Activated CD4-positive, alpha-beta memory T cell treated with anti-CD3 and anti-CD28 coated beads for 36 hours (primary cell): ENCODE measurements around the gene RPAP3. TPM values are rescaled to one million over a fixed set of nuclear protein-coding genes. Genes with fewer than 3 reads are reported as not detected.

ENCODE experiments used
- CTCF ChIA-PET: fragments of 350-600 bp; sonication (Branson Sonifier 250); formaldehyde crosslinking; loops from one replicate; lab custom pipeline; 2021; ENCODE audit warnings: antibody characterized with exemption, inconsistent platforms; lab: Charles Lee
- POLR2A ChIA-PET: fragments of 350-600 bp; sonication (Branson Sonifier 250); formaldehyde crosslinking; loops from one replicate; lab custom pipeline; 2021; ENCODE audit warnings: antibody characterized with exemption; lab: Charles Lee
- DNase-seq: peaks from one replicate; pipeline ENCODE4 v3.0.0-alpha.2; 2020
- H3K27ac Mint-ChIP-seq: one replicate; pipeline ENCODE4 v1.8.0; 2021; ENCODE audit warnings: mixed read lengths
- H3K27me3 Mint-ChIP-seq: one replicate; pipeline ENCODE4 v1.8.0; 2021; ENCODE audit warnings: mixed read lengths
- H3K36me3 Mint-ChIP-seq: one replicate; pipeline ENCODE4 v1.8.0; 2021; ENCODE audit warnings: mixed read lengths
- H3K4me1 Mint-ChIP-seq: one replicate; pipeline ENCODE4 v1.8.0; 2021; ENCODE audit warnings: low read depth, mixed read lengths
- H3K4me3 Mint-ChIP-seq: one replicate; pipeline ENCODE4 v1.8.0; 2021; ENCODE audit warnings: mild to moderate bottlenecking, mixed read lengths
- H3K9me3 Mint-ChIP-seq: one replicate; pipeline ENCODE4 v1.8.0; 2021; ENCODE audit warnings: mixed read lengths
- intact Hi-C: fragments of 100-400 bp; cut with micrococcal nuclease; formaldehyde crosslinking; loops from one replicate; pipeline ENCODE4 v1.15.1; 2023
- total RNA-seq, 2 experiments: library from RNA; stranded (reverse); gene quantifications; one replicate each; pipeline ENCODE4 v1.2.3, GENCODE V29; 2021

The RPAP3 gene
- total RNA-seq, 2 experiments from 2014 or later = 49.4 to 50.2 TPM

DNA sequence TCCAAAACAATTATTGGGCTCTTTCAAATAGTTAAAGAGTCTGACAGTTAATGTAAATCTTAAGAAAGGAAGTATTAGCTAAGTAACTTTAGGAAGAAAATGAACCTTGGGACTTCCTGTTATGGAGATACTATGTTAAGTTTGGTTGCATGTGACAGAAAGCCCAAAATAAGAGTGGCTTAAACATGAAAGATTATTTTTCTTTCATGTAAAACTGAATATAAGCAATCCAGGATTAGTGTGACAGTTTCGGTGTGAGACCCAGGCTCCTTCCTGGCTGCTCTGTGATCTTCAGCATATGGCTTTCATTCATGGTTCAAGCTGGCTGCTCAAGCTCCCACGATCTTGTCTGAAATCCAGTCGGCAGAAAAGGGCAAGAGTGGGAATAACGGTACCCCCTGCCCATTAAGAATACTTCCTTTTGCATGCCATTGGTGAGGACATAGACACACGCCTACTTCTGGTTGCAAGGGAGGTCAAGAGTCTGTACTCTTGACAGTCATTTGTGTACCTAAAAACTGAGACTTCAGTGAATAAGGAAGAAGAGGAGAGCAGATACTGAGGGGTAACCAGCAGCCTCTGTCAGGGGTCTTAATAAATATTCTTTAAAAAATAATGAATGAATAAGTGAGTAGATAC is 2.2 kb upstream of the RPAP3 start:
- ChIA-PET CTCF (interaction anchor here (0.7 to 2.3 kb wide), 6 partner anchors 9 to 131 kb away, joined by 3 to 19 read pairs (median 3); no protein-coding TSS in a partner anchor), POLR2A (interaction anchor here (1.8 to 2.4 kb wide), 2 partner anchors 105 to 119 kb away, joined by 5 to 10 read pairs; no protein-coding TSS in a partner anchor)
- H3K27ac Mint-ChIP-seq = peak overlapping the region; percentile 56
- no peaks in the 10 kb centered on the region for H3K9me3 Mint-ChIP-seq
- H3K36me3 Mint-ChIP-seq = peaks cover 6% of the 10 kb centered on the region
- DNase-seq = no peak
- no peak overlapping the region for H3K4me3 Mint-ChIP-seq
- no peaks in the 10 kb centered on the region for H3K27me3 Mint-ChIP-seq
- intact Hi-C loops = loop anchor here (2.0 to 10.0 kb wide), 8 partner anchors 47 to 1441 kb away; partner anchors contain the start of genes CCDC184, SLC38A1, SLC38A2 and VDR
- H3K4me1 Mint-ChIP-seq = peaks cover 45% of the 10 kb centered on the region

DNA sequence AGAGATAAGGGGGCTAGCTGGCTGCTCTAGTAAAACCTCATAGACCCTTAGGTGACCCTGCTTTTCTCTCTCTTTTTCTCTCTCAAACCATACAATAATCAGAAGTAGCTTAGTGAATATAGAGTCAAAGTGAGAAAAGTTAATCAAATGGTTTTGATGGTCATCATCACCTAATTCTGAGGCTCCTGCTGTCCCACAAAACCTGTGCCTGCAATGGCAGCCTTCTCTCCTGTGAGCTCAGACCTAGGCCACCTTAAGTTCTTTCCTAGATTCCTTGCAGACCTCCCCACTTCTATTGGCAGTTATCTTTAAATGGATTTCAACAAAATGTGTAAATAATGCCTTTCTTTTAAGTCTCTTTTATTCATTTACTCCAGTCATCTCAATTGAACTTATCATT is 1.5 kb upstream of the RPAP3 start:
- intact Hi-C loops = loop anchor here (2.0 to 10.0 kb wide), 8 partner anchors 47 to 1440 kb away; partner anchors contain the start of genes CCDC184, SLC38A1, SLC38A2 and VDR
- H3K27ac Mint-ChIP-seq = peak overlapping the region; percentile 29
- POLR2A ChIA-PET = interaction anchor here (1.8 to 2.4 kb wide), 2 partner anchors 106 to 120 kb away, joined by 5 to 10 read pairs; no protein-coding TSS in a partner anchor
- DNase-seq = no peak
- H3K27me3 Mint-ChIP-seq = no peaks in the 10 kb centered on the region
- H3K9me3 Mint-ChIP-seq = no peaks in the 10 kb centered on the region
- peaks cover 8% of the 10 kb centered on the region for H3K36me3 Mint-ChIP-seq
- H3K4me1 Mint-ChIP-seq = peaks cover 46% of the 10 kb centered on the region
- CTCF ChIA-PET = interaction anchor here (0.6 to 2.3 kb wide), 7 partner anchors 8 to 514 kb away, joined by 3 to 19 read pairs (median 4); no protein-coding TSS in a partner anchor
- peak overlapping the region; percentile 51 for H3K4me3 Mint-ChIP-seq

DNA sequence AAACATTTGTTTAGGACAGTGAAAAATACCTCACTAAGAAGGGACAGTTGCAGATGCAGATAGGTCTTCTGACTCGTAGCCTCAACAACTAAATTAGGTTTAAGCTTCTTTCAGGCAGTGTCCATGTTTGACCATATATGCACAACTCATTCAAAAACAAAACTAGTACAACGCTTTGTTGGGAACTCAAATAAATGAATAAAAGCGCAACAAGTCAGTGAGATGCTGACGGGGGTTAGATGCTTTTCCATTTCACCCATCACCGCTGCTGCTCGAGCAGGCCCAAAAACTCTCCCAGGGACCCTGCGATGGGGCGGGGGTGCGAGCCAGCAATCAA is 633 bp downstream of the RPAP3 start:
- CTCF ChIA-PET = interaction anchor here (1.4 kb wide), 1 partner anchor 62 kb away, joined by 3 read pairs; no protein-coding TSS in a partner anchor
- Mint-ChIP-seq H3K9me3 (no peaks in the 10 kb centered on the region), H3K27ac (peak overlapping the region; percentile 95), H3K4me3 (peak overlapping the region; percentile 96), H3K27me3 (no peaks in the 10 kb centered on the region), H3K36me3 (peaks cover 13% of the 10 kb centered on the region), H3K4me1 (peaks cover 50% of the 10 kb centered on the region)
- intact Hi-C loops = loop anchor here (5.0 to 10.0 kb wide), 6 partner anchors 53 to 1438 kb away; partner anchors contain the start of genes CCDC184, SLC38A1 and SLC38A2
- DNase-seq = no peak
- POLR2A ChIA-PET = interaction anchor here (1.1 kb wide), 1 partner anchor 102 kb away, joined by 3 read pairs; no protein-coding TSS in a partner anchor

DNA sequence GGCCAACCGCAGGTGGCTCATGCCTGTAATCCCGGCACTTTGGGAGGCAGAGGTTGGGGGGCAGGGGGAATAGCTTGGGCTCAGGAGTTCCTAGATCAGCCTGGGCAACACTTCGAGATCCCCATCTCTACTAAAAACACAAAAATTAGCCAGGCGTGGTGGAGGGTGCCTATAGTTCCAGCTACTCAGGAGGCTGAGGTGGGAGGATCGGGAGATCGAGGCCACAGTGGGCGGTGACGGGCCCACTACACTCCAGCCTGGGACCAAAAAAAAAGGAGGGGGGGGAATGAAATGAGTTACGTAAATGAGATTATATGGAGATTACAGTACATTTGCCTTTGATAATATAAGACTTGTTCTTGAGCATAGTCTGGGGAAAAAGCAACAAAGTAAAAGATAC is 1.1 kb downstream of the RPAP3 start:
- intact Hi-C loops = loop anchor here (5.0 to 10.0 kb wide), 6 partner anchors 52 to 1437 kb away; partner anchors contain the start of genes CCDC184, SLC38A1 and SLC38A2
- no peaks in the 10 kb centered on the region for H3K9me3 Mint-ChIP-seq
- no peak for DNase-seq
- peak overlapping the region; percentile 96 for H3K4me3 Mint-ChIP-seq
- peak overlapping the region; percentile 95 for H3K27ac Mint-ChIP-seq
- ChIA-PET CTCF (interaction anchor here (0.7 kb wide), 1 partner anchor 32 kb away, joined by 3 read pairs; no protein-coding TSS in a partner anchor), POLR2A (interaction anchor here (1.1 kb wide), 1 partner anchor 103 kb away, joined by 3 read pairs; no protein-coding TSS in a partner anchor)
- H3K4me1 Mint-ChIP-seq = peaks cover 49% of the 10 kb centered on the region
- no peaks in the 10 kb centered on the region for H3K27me3 Mint-ChIP-seq
- peaks cover 17% of the 10 kb centered on the region for H3K36me3 Mint-ChIP-seq

DNA sequence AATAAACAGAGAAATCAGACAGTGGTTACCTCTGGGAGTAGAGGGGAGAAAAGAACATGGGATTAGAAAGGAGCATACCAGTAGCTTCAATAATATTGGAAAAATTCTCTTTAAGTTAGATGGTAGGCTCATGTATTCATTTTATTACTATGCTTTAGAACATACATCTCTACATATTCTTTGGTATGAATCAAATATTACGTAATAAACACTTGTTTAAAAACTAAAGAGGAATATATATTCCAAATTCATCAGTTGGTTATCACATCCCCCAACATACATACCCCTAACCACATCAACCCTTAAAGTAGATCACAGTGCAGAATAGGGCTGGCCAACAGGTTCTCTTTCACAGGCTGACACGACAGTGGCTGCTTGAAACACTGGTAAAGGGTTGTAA is 5.6 kb downstream of the RPAP3 start:
- ChIA-PET CTCF (no interaction called here), POLR2A (no interaction called here)
- Mint-ChIP-seq H3K4me1 (peaks cover 23% of the 10 kb centered on the region), H3K27ac (no peak overlapping the region), H3K36me3 (peaks cover 35% of the 10 kb centered on the region), H3K27me3 (no peaks in the 10 kb centered on the region), H3K9me3 (no peaks in the 10 kb centered on the region), H3K4me3 (no peak overlapping the region)
- intact Hi-C loops = loop anchor here (10.0 kb wide), 3 partner anchors 485 to 1325 kb away; partner anchors contain the start of genes CCDC184 and SLC38A2
- no peak for DNase-seq

DNA sequence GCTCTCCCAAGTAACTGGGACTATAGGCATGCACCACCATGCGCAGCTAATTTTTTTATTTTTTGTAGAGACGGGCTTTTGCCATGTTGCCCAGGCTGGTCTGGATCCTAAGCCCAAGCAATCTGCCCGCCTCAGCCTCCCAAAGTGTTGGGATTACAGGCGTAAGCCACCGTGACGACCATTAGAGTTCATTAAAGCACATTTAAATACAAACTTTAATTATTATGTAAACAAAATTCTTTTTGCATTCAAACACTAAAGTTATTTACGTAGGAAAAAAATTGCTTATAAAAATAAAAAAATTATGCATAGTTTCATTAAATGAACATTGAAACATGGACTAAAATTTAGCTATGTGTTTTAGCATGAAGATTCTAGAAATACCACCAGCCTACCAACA is 7.2 kb downstream of the RPAP3 start:
- Mint-ChIP-seq H3K9me3 (no peaks in the 10 kb centered on the region), H3K27ac (no peak overlapping the region), H3K4me1 (peaks cover 11% of the 10 kb centered on the region), H3K4me3 (no peak overlapping the region), H3K27me3 (no peaks in the 10 kb centered on the region), H3K36me3 (peaks cover 37% of the 10 kb centered on the region)
- POLR2A ChIA-PET = no interaction called here
- no peak for DNase-seq
- intact Hi-C loops = no loop called here
- CTCF ChIA-PET = interaction anchor here (0.8 to 1.0 kb wide), 3 partner anchors 17 to 68 kb away, joined by 3 to 4 read pairs (median 3); no protein-coding TSS in a partner anchor

DNA sequence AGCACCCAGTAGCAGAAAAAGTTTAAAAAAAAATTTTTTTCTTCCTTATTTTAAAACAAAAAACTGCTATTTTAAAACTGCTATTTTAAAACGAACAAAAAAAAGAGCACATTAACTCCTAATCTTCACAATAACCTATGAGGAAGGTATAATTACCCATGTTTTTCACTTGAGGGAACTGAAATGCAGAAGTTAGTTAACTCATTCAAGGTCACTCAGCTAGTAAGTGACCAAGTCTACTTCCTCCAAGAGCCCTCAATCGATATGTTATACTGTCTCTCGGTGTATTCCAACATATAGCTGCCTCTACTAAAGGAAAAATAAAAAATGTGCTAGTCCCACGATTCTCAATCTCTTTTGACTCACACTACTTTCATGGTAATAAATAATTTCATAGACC is 7.8 kb downstream of the RPAP3 start:
- ChIA-PET POLR2A (no interaction called here), CTCF (interaction anchor here (0.8 to 1.7 kb wide), 3 partner anchors 11 to 69 kb away, joined by 3 to 4 read pairs (median 3); no protein-coding TSS in a partner anchor)
- Mint-ChIP-seq H3K9me3 (no peaks in the 10 kb centered on the region), H3K36me3 (peaks cover 40% of the 10 kb centered on the region), H3K27me3 (no peaks in the 10 kb centered on the region), H3K4me1 (peaks cover 6% of the 10 kb centered on the region), H3K4me3 (no peak overlapping the region), H3K27ac (no peak overlapping the region)
- DNase-seq = no peak
- intact Hi-C loops = no loop called here

DNA sequence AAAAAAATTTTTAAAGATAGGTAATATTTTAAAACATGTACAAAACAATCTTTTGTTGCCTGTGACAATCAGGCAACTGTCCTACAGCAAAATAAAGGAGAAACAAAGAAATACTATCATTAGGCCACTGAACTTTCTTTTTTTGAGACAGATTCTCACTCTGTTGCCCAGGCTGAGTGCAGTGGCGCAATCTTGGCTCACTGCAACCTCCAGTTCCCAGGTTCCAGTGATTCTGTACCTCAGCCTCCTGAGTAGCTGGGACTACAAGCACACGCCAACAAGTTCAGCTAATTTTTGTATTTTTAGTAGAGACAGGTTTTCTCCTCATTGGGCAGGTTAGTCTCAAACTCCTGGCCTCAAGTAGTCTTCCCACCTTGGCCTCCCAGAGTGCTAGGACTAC is 16.6 kb downstream of the RPAP3 start:
- H3K4me1 Mint-ChIP-seq = peaks cover 2% of the 10 kb centered on the region
- H3K4me3 Mint-ChIP-seq = no peak overlapping the region
- no peaks in the 10 kb centered on the region for H3K9me3 Mint-ChIP-seq
- ChIA-PET CTCF (no interaction called here), POLR2A (no interaction called here)
- DNase-seq = no peak
- intact Hi-C loops = no loop called here
- peaks cover 28% of the 10 kb centered on the region for H3K36me3 Mint-ChIP-seq
- H3K27ac Mint-ChIP-seq = no peak overlapping the region
- H3K27me3 Mint-ChIP-seq = no peaks in the 10 kb centered on the region

DNA sequence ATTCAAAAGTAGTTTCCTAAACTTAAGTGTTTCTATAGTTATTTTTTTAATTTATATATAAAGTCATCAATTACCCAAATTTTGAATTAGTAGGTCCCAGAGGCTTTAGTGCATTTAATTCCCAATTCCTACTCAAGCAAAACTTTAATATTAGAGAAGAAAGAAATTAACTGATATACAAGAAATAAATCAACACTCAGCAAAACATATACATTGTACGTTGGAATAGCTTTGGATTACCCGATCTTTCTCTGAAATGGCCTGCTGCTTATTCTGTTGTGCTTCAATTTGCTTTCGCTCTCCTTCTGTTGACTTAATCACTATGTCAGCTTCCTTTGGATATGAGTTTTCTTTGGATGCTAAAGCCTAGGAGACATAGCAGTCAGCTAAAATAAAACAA is 18.2 kb downstream of the RPAP3 start:
- Mint-ChIP-seq H3K9me3 (no peaks in the 10 kb centered on the region), H3K27ac (no peak overlapping the region), H3K27me3 (no peaks in the 10 kb centered on the region), H3K4me3 (no peak overlapping the region), H3K4me1 (peaks cover 6% of the 10 kb centered on the region), H3K36me3 (peaks cover 24% of the 10 kb centered on the region)
- ChIA-PET CTCF (interaction anchor here (1.0 to 3.4 kb wide), 9 partner anchors 10 to 668 kb away, joined by 3 to 22 read pairs (median 4); no protein-coding TSS in a partner anchor), POLR2A (no interaction called here)
- intact Hi-C loops = loop anchor here (2.0 kb wide), 2 partner anchors 37 to 655 kb away; no protein-coding TSS in a partner anchor
- DNase-seq = no peak

DNA sequence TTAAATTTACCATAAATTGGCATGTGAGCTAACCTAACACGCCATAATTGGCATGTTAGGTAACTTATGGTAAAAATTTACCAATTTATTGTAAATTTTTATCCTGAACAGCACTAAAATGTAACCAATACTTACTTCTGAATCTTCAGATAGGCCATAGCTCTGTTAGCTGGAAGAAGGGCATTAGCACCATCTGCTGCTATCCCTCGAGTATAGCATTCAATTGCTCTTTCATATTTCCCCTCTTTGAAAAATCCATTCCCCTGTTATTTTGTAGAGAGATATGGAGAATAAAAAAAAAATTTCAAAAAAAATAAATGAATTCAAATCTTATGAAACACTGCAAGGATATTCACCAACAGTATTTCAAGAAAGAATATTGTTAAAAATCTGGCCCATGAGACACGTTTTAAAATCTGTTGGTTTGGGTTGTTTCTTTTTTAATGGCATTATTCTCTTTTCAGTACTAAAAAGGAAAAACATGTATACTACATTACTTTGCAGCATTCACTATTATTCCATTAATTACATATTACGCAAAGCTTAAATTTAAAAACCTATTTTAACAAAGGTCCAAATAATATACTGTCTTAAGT is 19.1 kb downstream of the RPAP3 start:
- DNase-seq = no peak
- no peak overlapping the region for H3K27ac Mint-ChIP-seq
- peaks cover 6% of the 10 kb centered on the region for H3K4me1 Mint-ChIP-seq
- ChIA-PET CTCF (interaction anchor here (0.6 to 3.4 kb wide), 13 partner anchors 11 to 703 kb away, joined by 3 to 22 read pairs (median 4); no protein-coding TSS in a partner anchor), POLR2A (interaction anchor here (0.8 kb wide), 1 partner anchor 471 kb away, joined by 3 read pairs; no protein-coding TSS in a partner anchor)
- peaks cover 17% of the 10 kb centered on the region for H3K36me3 Mint-ChIP-seq
- H3K4me3 Mint-ChIP-seq = no peak overlapping the region
- H3K27me3 Mint-ChIP-seq = no peaks in the 10 kb centered on the region
- intact Hi-C loops = loop anchor here (2.0 kb wide), 2 partner anchors 36 to 654 kb away; no protein-coding TSS in a partner anchor
- H3K9me3 Mint-ChIP-seq = no peaks in the 10 kb centered on the region

DNA sequence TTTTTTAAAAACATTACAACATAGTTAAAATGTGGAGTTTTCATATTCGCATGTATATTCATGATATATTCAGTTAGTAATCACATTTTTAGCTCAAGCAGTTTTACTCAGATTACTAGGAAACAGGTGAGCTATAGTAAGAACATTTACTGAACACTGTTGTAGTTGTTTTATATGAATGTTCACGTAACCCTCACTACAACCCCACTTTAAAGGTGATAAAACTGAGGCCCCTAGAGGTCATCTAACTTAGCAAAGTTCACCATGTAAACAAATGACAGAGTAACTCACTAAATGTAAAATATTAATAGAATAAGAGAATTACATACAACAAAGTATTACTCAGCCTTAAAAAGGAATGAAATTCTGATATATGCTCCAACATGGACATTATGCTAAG is 26.0 kb downstream of the RPAP3 start:
- Mint-ChIP-seq H3K9me3 (no peaks in the 10 kb centered on the region), H3K27me3 (no peaks in the 10 kb centered on the region), H3K4me3 (no peak overlapping the region), H3K4me1 (peaks cover 12% of the 10 kb centered on the region), H3K36me3 (peaks cover 55% of the 10 kb centered on the region), H3K27ac (no peak overlapping the region)
- ChIA-PET POLR2A (no interaction called here), CTCF (no interaction called here)
- DNase-seq = no peak
- intact Hi-C loops = no loop called here
